GM19043 (cell line): ENCODE results near the gene ENO4.

ENCODE experiments used
- ATAC-seq: cut with Tn5 transposase; IDR thresholded peaks from one replicate; pipeline ENCODE4 v1.9.1; 2021; ENCODE audit warnings: low read depth; ENCODE audit not compliant: unreplicated experiment

ENO4 gene

GRCh38 chr10:116866066-116866465 lies 16.8 kb downstream of the ENO4 start:
- ATAC-seq = no peak

GRCh38 chr10:116866987-116867595 lies 17.8 kb downstream of the ENO4 start:
- ATAC-seq = no peak

GRCh38 chr10:116868198-116868676 lies 18.9 kb downstream of the ENO4 start:
- no peak for ATAC-seq

- no peak for ATAC-seq
Observed at GRCh38 chr10:116868722-116869121, 19.4 kb downstream of the ENO4 start.

- no peak for ATAC-seq
Observed at GRCh38 chr10:116870949-116871348, 21.6 kb downstream of the ENO4 start.

- no peak for ATAC-seq
Observed at GRCh38 chr10:116873134-116873533, 23.8 kb downstream of the ENO4 start.

- no peak for ATAC-seq
Observed at GRCh38 chr10:116875897-116876296, 26.6 kb downstream of the ENO4 start.

- ATAC-seq = no peak
Observed at GRCh38 chr10:116877391-116877790, 28.1 kb downstream of the ENO4 start.

- no peak for ATAC-seq
Observed at GRCh38 chr10:116878123-116878522, 28.8 kb downstream of the ENO4 start.

GRCh38 chr10:116879817-116880216 lies 30.5 kb downstream of the ENO4 start:
- ATAC-seq = no peak

GRCh38 chr10:116880716-116881482 lies 31.6 kb downstream of the ENO4 start:
- no peak for ATAC-seq

GRCh38 chr10:116882639-116883038 lies 33.3 kb downstream of the ENO4 start:
- no peak for ATAC-seq

- ATAC-seq = no peak
Observed at GRCh38 chr10:116886772-116887171, 37.5 kb downstream of the ENO4 start.

GRCh38 chr10:116888380-116889055 lies 39.2 kb downstream of the ENO4 start:
- no peak for ATAC-seq

- ATAC-seq = no peak
Observed at GRCh38 chr10:116889066-116889465, 39.8 kb downstream of the ENO4 start.

GRCh38 chr10:116891208-116891607 lies 41.9 kb downstream of the ENO4 start:
- ATAC-seq = no peak

GRCh38 chr10:116892907-116893685 lies 43.8 kb downstream of the ENO4 start:
- ATAC-seq = no peak

GRCh38 chr10:116893686-116894037 lies 44.4 kb downstream of the ENO4 start:
- ATAC-seq = no peak

- no peak for ATAC-seq
Observed at GRCh38 chr10:116899626-116900025, 50.3 kb downstream of the ENO4 start.

- ATAC-seq = no peak
Observed at GRCh38 chr10:116905845-116906210, 56.5 kb downstream of the ENO4 start.
